ENCODE results near the gene NKX2-2. TPM values are rescaled to one million over a fixed set of nuclear protein-coding genes. Genes with fewer than 3 reads are reported as not detected.
A peak's percentile ranks its signal among the peaks of the same experiment; 100 is the strongest.

NKX2-2 gene
- total and polyA plus RNA-seq, 4 donors = not detected

GRCh38 chr20:21517566-21518277 is 3.9 kb upstream of the NKX2-2 start:
- TF ChIP-seq MAX (IDR thresholded peaks at IDR 0.05) = no peak

GRCh38 chr20:21516861-21517565 is 3.1 kb upstream of the NKX2-2 start:
- H3K4me3 ChIP-seq (ENCODE audit: low read depth in 1 of 3, low read length in 3 of 3) = no peak overlapping the region
- no peaks in the 10 kb centered on the region for H3K9me3 ChIP-seq (ENCODE audit: control insufficient read depth in 4 of 4, low read length in 3 of 4)

More at GRCh38 chr20:21517566-21518277, 3.9 kb upstream of the NKX2-2 start:
- peaks cover 7 to 31% (median 26%) of the 10 kb centered on the region in 4 donors for H3K27me3 ChIP-seq (ENCODE audit: control insufficient read depth in 4 of 4, insufficient read depth in 4 of 4, low read length in 3 of 4)
- H3K9me3 ChIP-seq (ENCODE audit: control insufficient read depth in 4 of 4, low read length in 3 of 4) = no peaks in the 10 kb centered on the region
- H3K9ac ChIP-seq (ENCODE audit: low read depth in 1 of 2, low read length in 2 of 2) = no peak overlapping the region
- no peak overlapping the region for H3K27ac ChIP-seq (ENCODE audit: low read depth in 1 of 2, low read length in 2 of 2)
- no peak overlapping the region for H3K4me3 ChIP-seq (ENCODE audit: low read depth in 1 of 3, low read length in 3 of 3)
- H3K36me3 ChIP-seq (ENCODE audit: control insufficient read depth in 4 of 4, insufficient read depth in 3 of 4, low read depth in 1 of 4, low read length in 3 of 4) = no peaks in the 10 kb centered on the region
- WGBS = 4% methylated on average over 32 of the region's 32 CpGs
- peak; percentile 12 for DNase-seq (ENCODE audit: low spot score)
- H3K4me1 ChIP-seq (ENCODE audit: control insufficient read depth in 4 of 4, insufficient read depth in 4 of 4, low read length in 3 of 4) = peaks cover 24 to 50% (median 30%) of the 10 kb centered on the region in 4 donors

GRCh38 chr20:21516180-21516567 is 2.3 kb upstream of the NKX2-2 start:
- H3K27ac ChIP-seq (ENCODE audit: low read depth in 1 of 2, low read length in 2 of 2) = no peak overlapping the region
- no peaks in the 10 kb centered on the region for H3K36me3 ChIP-seq (ENCODE audit: control insufficient read depth in 4 of 4, insufficient read depth in 3 of 4, low read depth in 1 of 4, low read length in 3 of 4)
- TF ChIP-seq CTCF (IDR thresholded peaks at IDR 0.05; ENCODE audit: low read depth, low read length, missing input control) (no peak), SP1 (IDR thresholded peaks at IDR 0.05) (no peak)
- H3K27me3 ChIP-seq (ENCODE audit: control insufficient read depth in 4 of 4, insufficient read depth in 4 of 4, low read length in 3 of 4) = peaks cover 7 to 35% (median 26%) of the 10 kb centered on the region in 4 donors
- H3K9me3 ChIP-seq (ENCODE audit: control insufficient read depth in 4 of 4, low read length in 3 of 4) = no peaks in the 10 kb centered on the region
- no peak overlapping the region for H3K4me3 ChIP-seq (ENCODE audit: low read depth in 1 of 3, low read length in 3 of 3)
- peaks cover 27 to 45% (median 29%) of the 10 kb centered on the region in 4 donors for H3K4me1 ChIP-seq (ENCODE audit: control insufficient read depth in 4 of 4, insufficient read depth in 4 of 4, low read length in 3 of 4)
- WGBS = 8% methylated on average over 20 of the region's 20 CpGs
- DNase-seq (ENCODE audit: low spot score) = peak; percentile 4
- H3K9ac ChIP-seq (ENCODE audit: low read depth in 1 of 2, low read length in 2 of 2) = no peak overlapping the region

More at GRCh38 chr20:21516861-21517565, 3.1 kb upstream of the NKX2-2 start:
- Histone ChIP-seq H3K36me3 (ENCODE audit: control insufficient read depth in 4 of 4, insufficient read depth in 3 of 4, low read depth in 1 of 4, low read length in 3 of 4) (no peaks in the 10 kb centered on the region), H3K9ac (ENCODE audit: low read depth in 1 of 2, low read length in 2 of 2) (no peak overlapping the region), H3K4me1 (ENCODE audit: control insufficient read depth in 4 of 4, insufficient read depth in 4 of 4, low read length in 3 of 4) (peaks cover 25 to 50% (median 31%) of the 10 kb centered on the region in 4 donors), H3K27ac (ENCODE audit: low read depth in 1 of 2, low read length in 2 of 2) (no peak overlapping the region), H3K27me3 (ENCODE audit: control insufficient read depth in 4 of 4, insufficient read depth in 4 of 4, low read length in 3 of 4) (peaks cover 7 to 28% (median 25%) of the 10 kb centered on the region in 4 donors)
- no peak for TF ChIP-seq TAF1 (conservative IDR thresholded peaks at IDR 0.05)
- no peak for TF ChIP-seq CTCF (IDR thresholded peaks at IDR 0.05; ENCODE audit: low read depth, low read length, missing input control)
- no peak for TF ChIP-seq YY1 (IDR thresholded peaks at IDR 0.05)
- no peak for TF ChIP-seq FOXA1 (IDR thresholded peaks at IDR 0.05)
- no peak for TF ChIP-seq HNF4A (conservative IDR thresholded peaks at IDR 0.05)
- peak; percentile 21 for DNase-seq (ENCODE audit: low spot score)
- WGBS = 5% methylated on average over 32 of the region's 32 CpGs

Measured in liver (tissue), 9 donors.